HL-60/S4 treated with retinoic acid at 250 ng/mL for 4 days and 3 days (cell line): Measurements from ENCODE around the gene TMEM150A.
"Not testable (repeated sequence)": the region's sequence is repeated elsewhere in the genome, so short reads cannot be mapped to it uniquely, and the experiment has no call there.

Source experiments
- in situ Hi-C: fragments of 300-500 bp; cut with MboI; formaldehyde crosslinking; loops from 2 replicates; pipeline ENCODE4 v1.7.0; 2022; ENCODE audit warnings: low sequenced_read_pairs

Gene TMEM150A

GRCh38 chr2:85577386-85578242, 24.9 kb downstream of the TMEM150A start, which contains the start of gene VAMP8:
Gene VAMP8 (plus strand): TSS chr2:85577586. CDS start chr2:85577647, 61 bp downstream.
- in situ Hi-C loops, result no loop called here

- in situ Hi-C loops, result no loop called here
Observed at GRCh38 chr2:85577063-85577385, 25.5 kb downstream of the TMEM150A start.

GRCh38 chr2:85575739-85576138, 26.8 kb downstream of the TMEM150A start:
- in situ Hi-C loops, result no loop called here

- in situ Hi-C loops, result no loop called here
Observed at GRCh38 chr2:85566265-85566664, 36.2 kb downstream of the TMEM150A start.

GRCh38 chr2:85564144-85564563, 38.3 kb downstream of the TMEM150A start:
- in situ Hi-C loops, result no loop called here

- in situ Hi-C loops, result no loop called here
Observed at GRCh38 chr2:85561280-85562212, 41.0 kb downstream of the TMEM150A start, which contains the start of gene GGCX. Gene GGCX (minus strand): TSS chr2:85561493. CDS start chr2:85561428, 65 bp downstream.

GRCh38 chr2:85560812-85561279, 41.7 kb downstream of the TMEM150A start:
- in situ Hi-C loops, result no loop called here

GRCh38 chr2:85560403-85560726, 42.1 kb downstream of the TMEM150A start:
- in situ Hi-C loops, result not testable (repeated sequence)

- in situ Hi-C loops, result no loop called here
Observed at GRCh38 chr2:85558160-85558559, 44.3 kb downstream of the TMEM150A start.

GRCh38 chr2:85557130-85557529, 45.4 kb downstream of the TMEM150A start:
- in situ Hi-C loops, result no loop called here

GRCh38 chr2:85554980-85555612, 47.4 kb downstream of the TMEM150A start:
- in situ Hi-C loops, result loop anchor here (5.0 kb wide), 1 partner anchor 138 kb away; the partner anchor contains the start of gene SH2D6

- in situ Hi-C loops, result loop anchor here (5.0 kb wide), 1 partner anchor 136 kb away; the partner anchor contains the start of gene SH2D6
Observed at GRCh38 chr2:85553184-85553583, 49.3 kb downstream of the TMEM150A start.

GRCh38 chr2:85551698-85552678, 50.5 kb downstream of the TMEM150A start:
- in situ Hi-C loops, result loop anchor here (5.0 kb wide), 1 partner anchor 135 kb away; the partner anchor contains the start of gene SH2D6

- in situ Hi-C loops, result loop anchor here (5.0 kb wide), 1 partner anchor 133 kb away; the partner anchor contains the start of gene SH2D6
Observed at GRCh38 chr2:85550486-85550885, 52.0 kb downstream of the TMEM150A start.

GRCh38 chr2:85549826-85550225, 52.7 kb downstream of the TMEM150A start:
- in situ Hi-C loops, result loop anchor here (5.0 kb wide), 1 partner anchor 133 kb away; the partner anchor contains the start of gene SH2D6

GRCh38 chr2:85549095-85549494, 53.4 kb downstream of the TMEM150A start:
- in situ Hi-C loops, result no loop called here

GRCh38 chr2:85548608-85548900, 53.9 kb downstream of the TMEM150A start:
- in situ Hi-C loops, result no loop called here
